CD14-positive monocyte (primary cell): ENCODE measurements around the gene KCNE4. TPM values are rescaled to one million over a fixed set of nuclear protein-coding genes. Genes with fewer than 3 reads are reported as not detected.

Experiments used
- DNase-seq, 3 donors: peaks; one replicate each; pipeline ENCODE4 v3.0.0-alpha.2; 2011 to 2022
- H2AFZ ChIP-seq: 2 replicates; pipeline ENCODE4 v1.6.0; 2012; ENCODE audit warnings: mild to moderate bottlenecking, low read depth, low read length, inconsistent platforms; ENCODE audit not compliant: insufficient read depth, poor library complexity, severe bottlenecking
- H3K27ac ChIP-seq, 2 donors: 1 replicate in 1 of 2; 2 replicates in 1 of 2; pipeline ENCODE4 v1.5.1; 2012 to 2013; ENCODE audit warnings: low read length in 2 of 2, control low read depth in 1 of 2, inconsistent platforms in 1 of 2, low read depth in 1 of 2, mild to moderate bottlenecking in 1 of 2
- H3K27me3 ChIP-seq, 2 donors: one replicate each; pipeline versions ENCODE4 v1.6.0 to v1.6.1; 2011 to 2013; ENCODE audit warnings: low read length in 2 of 2; ENCODE audit not compliant: control insufficient read depth in 2 of 2, insufficient read depth in 2 of 2
- H3K36me3 ChIP-seq, 2 donors: replicated peaks in 1 of 2; 1 replicate in 1 of 2; 2 replicates in 1 of 2; pipeline versions ENCODE4 v1.5.1 to v1.6.1; 2012 to 2013; ENCODE audit warnings: low read length in 2 of 2, control low read depth in 1 of 2, inconsistent platforms in 1 of 2, mild to moderate bottlenecking in 1 of 2; ENCODE audit not compliant: insufficient read depth in 2 of 2, control insufficient read depth in 1 of 2
- H3K4me1 ChIP-seq, 2 donors: 1 replicate in 1 of 2; 2 replicates in 1 of 2; pipeline versions ENCODE4 v1.5.1 to v1.6.1; 2012 to 2013; ENCODE audit warnings: low read length in 2 of 2, control low read depth in 1 of 2, inconsistent platforms in 1 of 2, mild to moderate bottlenecking in 1 of 2, moderate library complexity in 1 of 2; ENCODE audit not compliant: insufficient read depth in 2 of 2, control insufficient read depth in 1 of 2
- H3K4me2 ChIP-seq: replicated peaks from 2 replicates; pipeline ENCODE3; 2012; ENCODE audit warnings: low read length, moderate library complexity, mild to moderate bottlenecking; ENCODE audit not compliant: poor library complexity, severe bottlenecking; ENCODE audit errors: extremely low read depth
- H3K4me3 ChIP-seq, 3 experiments: fragments of 200-600 bp in 1 of 3; sonication (generic) in 1 of 3; replicated peaks in 1 of 3; 1 replicate in 2 of 3; 2 replicates in 1 of 3; pipeline ENCODE4 v1.5.1; 2011 to 2013; ENCODE audit warnings: low read length in 3 of 3, mild to moderate bottlenecking in 3 of 3, control low read depth in 2 of 3, low read depth in 2 of 3, inconsistent platforms in 1 of 3, moderate library complexity in 1 of 3
- H3K79me2 ChIP-seq: 2 replicates; pipeline ENCODE4 v1.6.0; 2012; ENCODE audit warnings: mild to moderate bottlenecking, control low read depth, inconsistent platforms, low read length, moderate library complexity; ENCODE audit not compliant: insufficient read depth
- H3K9ac ChIP-seq: 2 replicates; pipeline ENCODE4 v1.6.0; 2017; ENCODE audit warnings: low read length, mild to moderate bottlenecking; ENCODE audit not compliant: insufficient read depth, poor library complexity, severe bottlenecking
- H3K9me3 ChIP-seq, 2 donors: replicated peaks in 1 of 2; 1 replicate in 1 of 2; 2 replicates in 1 of 2; pipeline versions ENCODE4 v1.5.1 to v1.6.1; 2012 to 2013; ENCODE audit warnings: low read length in 2 of 2, control low read depth in 1 of 2; ENCODE audit not compliant: control insufficient read depth in 1 of 2, insufficient read depth in 1 of 2
- H4K20me1 ChIP-seq: 2 replicates; pipeline ENCODE4 v1.6.0; 2012; ENCODE audit warnings: mild to moderate bottlenecking, low read length, control low read depth, moderate library complexity; ENCODE audit not compliant: insufficient read depth
- H3K27ac Mint-ChIP-seq, 7 donors: one replicate each; pipeline ENCODE4 v1.8.0; 2020; ENCODE audit warnings: mild to moderate bottlenecking in 7 of 7, mixed read lengths in 7 of 7, moderate library complexity in 6 of 7, inconsistent platforms in 2 of 7
- H3K27me3 Mint-ChIP-seq, 3 donors: one replicate each; pipeline ENCODE4 v1.8.0; 2021 to 2022; ENCODE audit warnings: low read depth in 3 of 3, mild to moderate bottlenecking in 3 of 3, mixed read lengths in 3 of 3, moderate library complexity in 3 of 3, inconsistent platforms in 1 of 3
- H3K36me3 Mint-ChIP-seq, 2 donors: one replicate each; pipeline ENCODE4 v1.8.0; 2020; ENCODE audit warnings: mixed read lengths in 2 of 2, inconsistent platforms in 1 of 2, mild to moderate bottlenecking in 1 of 2
- H3K4me1 Mint-ChIP-seq: one replicate; pipeline ENCODE4 v1.8.0; 2020; ENCODE audit warnings: mild to moderate bottlenecking, mixed read lengths
- H3K4me3 Mint-ChIP-seq, 2 donors: one replicate each; pipeline ENCODE4 v1.8.0; 2020; ENCODE audit warnings: mild to moderate bottlenecking in 2 of 2, mixed read lengths in 2 of 2, moderate library complexity in 1 of 2
- H3K9me3 Mint-ChIP-seq, 7 donors: one replicate each; pipeline ENCODE4 v1.8.0; 2020 to 2022; ENCODE audit warnings: mixed read lengths in 7 of 7, mild to moderate bottlenecking in 6 of 7, moderate library complexity in 6 of 7, inconsistent platforms in 2 of 7
- CTCF ChIP-seq: fragments of 200-600 bp; IDR thresholded peaks from one replicate; pipeline ENCODE4 v1.8.0; 2022; ENCODE audit warnings: antibody characterized with exemption, mild to moderate bottlenecking
- WGBS: methylation state at CpG from one replicate; pipeline ENCODE4 v1.1.5; 2013; ENCODE audit warnings: missing lambda C conversion rate; ENCODE audit not compliant: insufficient coverage; 5-methylcytosine and 5-hydroxymethylcytosine counted together
- intact Hi-C, 2 donors: fragments of 100-400 bp; cut with micrococcal nuclease; formaldehyde crosslinking; loops; one replicate each; pipeline versions ENCODE4 v1.15.0 to v1.15.1; 2023
- polyA plus RNA-seq, 3 donors: library from polyadenylated mRNA; depleted of rRNA in 1 of 3; unstranded in 2 of 3; stranded (reverse) in 1 of 3; fragments of 300-500 nt in 2 of 3; fragments of >200 nt in 1 of 3; fragmentation: Illumina TruSeq in 2 of 3; gene quantifications; 1 replicate in 2 of 3; 2 replicates in 1 of 3; pipeline ENCODE4 v1.2.3, GENCODE V29; 2012 to 2021

The KCNE4 gene
- polyA plus RNA-seq, 3 donors = not detected

- Mint-ChIP-seq H3K4me3 (no peak overlapping the region), H3K9me3 (peaks cover 0 to 7% (median 4%) of the 10 kb centered on the region in 7 donors), H3K27me3 (peaks cover 2 to 10% (median 3%) of the 10 kb centered on the region in 3 donors), H3K4me1 (no peaks in the 10 kb centered on the region), H3K27ac (no peak overlapping the region), H3K36me3 (no peaks in the 10 kb centered on the region)
- WGBS = 81% methylated on average over 4 of the region's 6 CpGs
- intact Hi-C loops = no loop called here
- no peaks in the 10 kb centered on the region for H4K20me1 ChIP-seq
- H3K9me3 ChIP-seq = no peaks in the 10 kb centered on the region
- no peaks in the 10 kb centered on the region for H3K4me1 ChIP-seq
- H3K36me3 ChIP-seq = no peaks in the 10 kb centered on the region
- no peak overlapping the region for H3K27ac ChIP-seq
- no peaks in the 10 kb centered on the region for H3K79me2 ChIP-seq
- no peak overlapping the region for H3K4me2 ChIP-seq
- no peak for TF ChIP-seq CTCF
- no peak overlapping the region for H3K4me3 ChIP-seq
- no peak overlapping the region for H2AFZ ChIP-seq
- no peaks in the 10 kb centered on the region for H3K27me3 ChIP-seq
- DNase-seq = no peak
- no peak overlapping the region for H3K9ac ChIP-seq
Measured at GRCh38 chr2:223008162-223008561, 43.8 kb upstream of the KCNE4 start.

- Histone ChIP-seq H3K4me2 (no peak overlapping the region), H3K79me2 (no peaks in the 10 kb centered on the region), H3K4me1 (no peaks in the 10 kb centered on the region), H3K9ac (no peak overlapping the region), H3K9me3 (no peaks in the 10 kb centered on the region), H3K27me3 (no peaks in the 10 kb centered on the region), H3K27ac (no peak overlapping the region), H4K20me1 (no peaks in the 10 kb centered on the region), H2AFZ (no peak overlapping the region), H3K4me3 (no peak overlapping the region), H3K36me3 (no peaks in the 10 kb centered on the region)
- intact Hi-C loops = no loop called here
- WGBS = 100% methylated on average over 1 of the region's 1 CpG
- no peak overlapping the region for H3K27ac Mint-ChIP-seq
- peaks cover 0 to 7% (median 4%) of the 10 kb centered on the region in 7 donors for H3K9me3 Mint-ChIP-seq
- no peak for TF ChIP-seq CTCF
- DNase-seq = no peak
- no peaks in the 10 kb centered on the region for H3K4me1 Mint-ChIP-seq
- no peak overlapping the region for H3K4me3 Mint-ChIP-seq
- H3K36me3 Mint-ChIP-seq = no peaks in the 10 kb centered on the region
- H3K27me3 Mint-ChIP-seq = peaks cover 1 to 10% (median 2%) of the 10 kb centered on the region in 3 donors
Measured at GRCh38 chr2:223008956-223009355, 43.0 kb upstream of the KCNE4 start.
